Activated CD4-positive, CD25-positive, alpha-beta regulatory T cell treated with anti-CD3 and anti-CD28 coated beads, Interleukin-2, amount 50 U/mL, for 16 hours (primary cell): ENCODE measurements around the gene POM121L12.

Experiments used
- DNase-seq: peaks from one replicate; pipeline ENCODE4 v3.0.0-alpha.2; 2020; ENCODE audit warnings: low read depth, low spot score

POM121L12 gene

GRCh38 chr7:53035499-53036412 is at the start of gene POM121L12:
POM121L12 (plus strand) TSS chr7:53035633; CDS start chr7:53035672, 39 bp downstream.
- no peak for DNase-seq

- DNase-seq, result no peak
These were observed 43.4 kb upstream of the POM121L12 start for GRCh38 chr7:52992001-52992400.

GRCh38 chr7:52992479-52993162 is 42.8 kb upstream of the POM121L12 start:
- DNase-seq, result no peak

GRCh38 chr7:52995676-52996075 is 39.8 kb upstream of the POM121L12 start:
- no peak for DNase-seq

- no peak for DNase-seq
These were observed 34.2 kb upstream of the POM121L12 start for GRCh38 chr7:53001221-53001620.

- no peak for DNase-seq
These were observed 33.0 kb upstream of the POM121L12 start for GRCh38 chr7:53002389-53002788.

GRCh38 chr7:53003653-53004445 is 31.6 kb upstream of the POM121L12 start:
- DNase-seq, result no peak

- no peak for DNase-seq
These were observed 21.5 kb upstream of the POM121L12 start for GRCh38 chr7:53013925-53014324.

- DNase-seq, result no peak
These were observed 20.0 kb upstream of the POM121L12 start for GRCh38 chr7:53015463-53015862.

- DNase-seq, result no peak
These were observed 12.5 kb upstream of the POM121L12 start for GRCh38 chr7:53022893-53023292.

GRCh38 chr7:53048638-53049037 is 13.2 kb downstream of the POM121L12 start:
- DNase-seq, result no peak

- no peak for DNase-seq
These were observed 15.0 kb downstream of the POM121L12 start for GRCh38 chr7:53050433-53050832.

GRCh38 chr7:53059591-53059990 is 24.2 kb downstream of the POM121L12 start:
- DNase-seq, result no peak

- DNase-seq, result no peak
These were observed 24.6 kb downstream of the POM121L12 start for GRCh38 chr7:53060066-53060465.

GRCh38 chr7:53062796-53063195 is 27.4 kb downstream of the POM121L12 start:
- no peak for DNase-seq

- no peak for DNase-seq
These were observed 33.2 kb downstream of the POM121L12 start for GRCh38 chr7:53068673-53069072.

- no peak for DNase-seq
These were observed 35.5 kb downstream of the POM121L12 start for GRCh38 chr7:53070883-53071282.
